Activated T-cell treated with anti-CD3 and anti-CD28 coated beads, Interleukin-2, amount 50 U/mL, for 24 hours (primary cell): ENCODE measurements around the gene CSTB.
A peak's percentile ranks its signal among the peaks of the same experiment; 100 is the strongest.

Experiments
- DNase-seq: peaks from one replicate; pipeline ENCODE4 v3.0.0-alpha.2; 2020
- H3K27ac Mint-ChIP-seq: 2 replicates; pipeline ENCODE4 v1.8.0; 2020; ENCODE audit warnings: mild to moderate bottlenecking, mixed read lengths
- H3K27me3 Mint-ChIP-seq: 2 replicates; pipeline ENCODE4 v1.8.0; 2020; ENCODE audit warnings: mixed read lengths
- H3K36me3 Mint-ChIP-seq: 2 replicates; pipeline ENCODE4 v1.8.0; 2020; ENCODE audit warnings: low read depth, mixed read lengths
- H3K4me1 Mint-ChIP-seq: 2 replicates; pipeline ENCODE4 v1.8.0; 2020; ENCODE audit warnings: low read depth, mixed read lengths
- H3K4me3 Mint-ChIP-seq: 2 replicates; pipeline ENCODE4 v1.8.0; 2020; ENCODE audit warnings: mild to moderate bottlenecking, moderate library complexity, mixed read lengths
- H3K9me3 Mint-ChIP-seq: 2 replicates; pipeline ENCODE4 v1.8.0; 2020; ENCODE audit warnings: mixed read lengths

The CSTB gene

GRCh38 chr21:43789276-43790009 is 13.3 kb upstream of the CSTB start, which contains the start of gene RRP1:
Gene RRP1 (plus strand): TSS chr21:43789577. CDS start chr21:43789630, 53 bp downstream.
- Mint-ChIP-seq H3K27ac (peak within 1 kb of the TSS; percentile 97), H3K4me1 (peaks cover 31% of the 10 kb centered on the region), H3K27me3 (no peaks in the 10 kb centered on the region), H3K4me3 (peak within 1 kb of the TSS; percentile 97), H3K9me3 (no peaks in the 10 kb centered on the region), H3K36me3 (peaks cover 51% of the 10 kb centered on the region)
- DNase-seq = peak; percentile 99

- no peak overlapping the region for H3K4me3 Mint-ChIP-seq
- H3K36me3 Mint-ChIP-seq = peaks cover 26% of the 10 kb centered on the region
- no peak overlapping the region for H3K27ac Mint-ChIP-seq
- no peak for DNase-seq
- H3K27me3 Mint-ChIP-seq = no peaks in the 10 kb centered on the region
- H3K9me3 Mint-ChIP-seq = no peaks in the 10 kb centered on the region
- peaks cover 36% of the 10 kb centered on the region for H3K4me1 Mint-ChIP-seq
These were observed 10.8 kb upstream of the CSTB start for GRCh38 chr21:43786807-43787440.

- DNase-seq = no peak
- Mint-ChIP-seq H3K27me3 (no peaks in the 10 kb centered on the region), H3K4me1 (peaks cover 34% of the 10 kb centered on the region), H3K9me3 (no peaks in the 10 kb centered on the region), H3K36me3 (peaks cover 22% of the 10 kb centered on the region), H3K27ac (no peak overlapping the region), H3K4me3 (no peak overlapping the region)
These were observed 10.2 kb upstream of the CSTB start for GRCh38 chr21:43786300-43786806.

- no peak for DNase-seq
- peaks cover 9% of the 10 kb centered on the region for H3K36me3 Mint-ChIP-seq
- H3K4me1 Mint-ChIP-seq = peaks cover 28% of the 10 kb centered on the region
- no peak overlapping the region for H3K4me3 Mint-ChIP-seq
- H3K9me3 Mint-ChIP-seq = no peaks in the 10 kb centered on the region
- H3K27ac Mint-ChIP-seq = no peak overlapping the region
- no peaks in the 10 kb centered on the region for H3K27me3 Mint-ChIP-seq
These were observed 9.0 kb upstream of the CSTB start for GRCh38 chr21:43785134-43785533.

GRCh38 chr21:43783098-43783700 is 7.1 kb upstream of the CSTB start:
- Mint-ChIP-seq H3K4me3 (peak overlapping the region; percentile 35), H3K27me3 (no peaks in the 10 kb centered on the region), H3K36me3 (no peaks in the 10 kb centered on the region), H3K4me1 (peaks cover 43% of the 10 kb centered on the region), H3K9me3 (no peaks in the 10 kb centered on the region), H3K27ac (peak overlapping the region; percentile 94)
- DNase-seq = no peak

GRCh38 chr21:43782431-43783097 is 6.5 kb upstream of the CSTB start:
- peak overlapping the region; percentile 94 for H3K27ac Mint-ChIP-seq
- no peaks in the 10 kb centered on the region for H3K36me3 Mint-ChIP-seq
- no peaks in the 10 kb centered on the region for H3K27me3 Mint-ChIP-seq
- peaks cover 47% of the 10 kb centered on the region for H3K4me1 Mint-ChIP-seq
- no peak for DNase-seq
- H3K4me3 Mint-ChIP-seq = peak overlapping the region; percentile 35
- no peaks in the 10 kb centered on the region for H3K9me3 Mint-ChIP-seq

GRCh38 chr21:43781846-43782245 is 5.7 kb upstream of the CSTB start:
- Mint-ChIP-seq H3K36me3 (no peaks in the 10 kb centered on the region), H3K27ac (peak overlapping the region; percentile 94), H3K27me3 (no peaks in the 10 kb centered on the region), H3K4me1 (peaks cover 49% of the 10 kb centered on the region), H3K4me3 (no peak overlapping the region), H3K9me3 (no peaks in the 10 kb centered on the region)
- DNase-seq = no peak

GRCh38 chr21:43779660-43780059 is 3.6 kb upstream of the CSTB start:
- DNase-seq = no peak
- Mint-ChIP-seq H3K36me3 (peaks cover 9% of the 10 kb centered on the region), H3K4me1 (peaks cover 59% of the 10 kb centered on the region), H3K4me3 (no peak overlapping the region), H3K9me3 (no peaks in the 10 kb centered on the region), H3K27me3 (no peaks in the 10 kb centered on the region), H3K27ac (peak overlapping the region; percentile 29)

- Mint-ChIP-seq H3K27ac (peak overlapping the region; percentile 51), H3K36me3 (peaks cover 18% of the 10 kb centered on the region), H3K4me3 (peak overlapping the region; percentile 25), H3K4me1 (peaks cover 61% of the 10 kb centered on the region), H3K9me3 (no peaks in the 10 kb centered on the region), H3K27me3 (no peaks in the 10 kb centered on the region)
- no peak for DNase-seq
These were observed 2.6 kb upstream of the CSTB start for GRCh38 chr21:43778469-43779335.

- no peaks in the 10 kb centered on the region for H3K9me3 Mint-ChIP-seq
- H3K4me3 Mint-ChIP-seq = no peak overlapping the region
- DNase-seq = no peak
- H3K27ac Mint-ChIP-seq = peak overlapping the region; percentile 51
- peaks cover 26% of the 10 kb centered on the region for H3K36me3 Mint-ChIP-seq
- H3K4me1 Mint-ChIP-seq = peaks cover 58% of the 10 kb centered on the region
- H3K27me3 Mint-ChIP-seq = no peaks in the 10 kb centered on the region
These were observed 1.8 kb upstream of the CSTB start for GRCh38 chr21:43777953-43778352.

GRCh38 chr21:43775190-43775589 is 918 bp downstream of the CSTB start:
- H3K36me3 Mint-ChIP-seq = peaks cover 37% of the 10 kb centered on the region
- H3K9me3 Mint-ChIP-seq = no peaks in the 10 kb centered on the region
- peak overlapping the region; percentile 94 for H3K4me3 Mint-ChIP-seq
- H3K27me3 Mint-ChIP-seq = no peaks in the 10 kb centered on the region
- H3K27ac Mint-ChIP-seq = peak overlapping the region; percentile 88
- peaks cover 48% of the 10 kb centered on the region for H3K4me1 Mint-ChIP-seq
- DNase-seq = no peak

GRCh38 chr21:43774163-43774562 is 1.9 kb downstream of the CSTB start:
- no peak for DNase-seq
- Mint-ChIP-seq H3K9me3 (no peaks in the 10 kb centered on the region), H3K27me3 (no peaks in the 10 kb centered on the region), H3K4me3 (peak overlapping the region; percentile 94), H3K4me1 (peaks cover 43% of the 10 kb centered on the region), H3K36me3 (peaks cover 37% of the 10 kb centered on the region), H3K27ac (no peak overlapping the region)

- no peak for DNase-seq
- H3K36me3 Mint-ChIP-seq = peaks cover 37% of the 10 kb centered on the region
- no peak overlapping the region for H3K4me3 Mint-ChIP-seq
- H3K9me3 Mint-ChIP-seq = no peaks in the 10 kb centered on the region
- peaks cover 28% of the 10 kb centered on the region for H3K4me1 Mint-ChIP-seq
- no peaks in the 10 kb centered on the region for H3K27me3 Mint-ChIP-seq
- no peak overlapping the region for H3K27ac Mint-ChIP-seq
These were observed 3.7 kb downstream of the CSTB start for GRCh38 chr21:43772425-43772821.
